Measurements from ENCODE around the gene UBA3. TPM values are rescaled to one million over a fixed set of nuclear protein-coding genes. Genes with fewer than 3 reads are reported as not detected.

The UBA3 gene
- total and polyA plus RNA-seq, 8 donors = 61.3 to 99.0 (median 85.3) TPM

DNA sequence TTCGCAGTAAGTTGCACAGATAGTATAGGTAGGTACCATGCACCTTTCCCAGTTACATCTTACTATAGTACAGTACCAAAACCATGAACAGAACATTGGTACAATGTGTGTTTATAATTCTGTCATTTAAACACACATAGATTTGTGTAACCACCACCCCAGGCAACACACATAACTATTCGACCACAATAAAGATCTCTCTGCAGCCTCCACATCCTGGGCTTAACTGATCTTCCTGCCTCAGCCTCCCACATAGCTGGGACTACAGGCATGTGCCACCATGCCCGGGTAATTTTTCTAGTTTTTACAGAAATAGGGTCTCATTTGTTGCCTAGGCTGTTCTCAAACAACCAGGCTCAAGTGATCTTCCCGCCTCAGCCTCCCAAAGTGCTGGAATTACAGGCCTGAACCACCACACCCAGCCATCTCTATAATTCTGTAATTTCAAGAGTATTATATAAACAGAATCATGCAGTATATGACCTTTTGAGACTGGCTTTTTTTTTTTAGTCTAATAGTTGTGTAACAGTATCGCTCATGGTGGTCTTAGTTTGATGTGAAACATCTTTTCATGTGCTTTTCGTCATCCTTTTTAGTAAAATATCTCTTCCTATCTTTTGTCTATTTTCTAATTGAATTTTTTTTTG lies 14.7 kb downstream of the UBA3 start:
- no peaks in the 10 kb centered on the region for H3K9me3 ChIP-seq
- no peak overlapping the region for H3K27ac ChIP-seq
- H3K4me3 ChIP-seq = no peak overlapping the region
- no peaks in the 10 kb centered on the region for H3K27me3 ChIP-seq
- ATAC-seq = no peak
- DNase-seq = no peak
- H3K4me1 ChIP-seq = no peaks in the 10 kb centered on the region
- intact Hi-C loops (cut with DNase I) = no loop called here
- peaks cover 0 to 36% of the 10 kb centered on the region in 2 donors for H3K36me3 ChIP-seq
- TF ChIP-seq CTCF (IDR thresholded peaks at IDR 0.05) = no peak

- no peak overlapping the region for H3K27ac ChIP-seq
- H3K27me3 ChIP-seq = no peaks in the 10 kb centered on the region
- no peaks in the 10 kb centered on the region for H3K4me1 ChIP-seq
- DNase-seq (no peak), ATAC-seq (no peak)
- TF ChIP-seq CTCF (IDR thresholded peaks at IDR 0.05) = no peak
- H3K9me3 ChIP-seq = no peaks in the 10 kb centered on the region
- H3K36me3 ChIP-seq = peaks cover 0 to 46% of the 10 kb centered on the region in 2 donors
- intact Hi-C loops (cut with DNase I) = no loop called here
- H3K4me3 ChIP-seq = no peak overlapping the region
These were observed 16.5 kb downstream of the UBA3 start for GRCh38 chr3:69063636-69064035.

DNA sequence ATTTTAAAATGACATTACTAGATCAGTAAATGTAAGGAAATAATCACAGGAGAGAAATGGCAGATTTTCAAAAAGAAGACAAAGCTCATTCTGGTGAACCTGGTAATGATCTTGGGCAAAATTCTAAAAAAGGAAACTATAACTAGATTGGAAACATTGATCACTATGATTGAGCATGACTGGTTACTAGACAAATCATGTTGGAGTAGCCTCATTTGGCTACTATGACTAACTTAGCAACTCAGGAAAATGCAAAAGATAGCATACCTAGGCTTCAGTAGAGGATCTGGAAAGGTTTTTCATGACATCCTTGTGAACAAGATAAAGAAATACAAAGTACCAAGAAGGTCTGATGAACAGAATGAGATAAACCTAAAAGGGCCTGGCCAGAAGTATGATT lies 20.5 kb downstream of the UBA3 start:
- ATAC-seq = no peak
- no peak for TF ChIP-seq CTCF (IDR thresholded peaks at IDR 0.05)

GRCh38 chr3:69058947-69059224 lies 21.3 kb downstream of the UBA3 start:
- Histone ChIP-seq H3K27me3 (no peaks in the 10 kb centered on the region), H3K4me3 (no peak overlapping the region), H3K9me3 (no peaks in the 10 kb centered on the region), H3K4me1 (no peaks in the 10 kb centered on the region), H3K27ac (peak overlapping the region in 1 of 2 donors; percentile 50), H3K36me3 (peaks cover 0 to 77% of the 10 kb centered on the region in 2 donors)
- no peak for DNase-seq
- intact Hi-C loops (cut with DNase I) = no loop called here
- no peak for TF ChIP-seq CTCF (IDR thresholded peaks at IDR 0.05)
- ATAC-seq = no peak

More for the DNA sequence above, 20.5 kb downstream of the UBA3 start:
- intact Hi-C loops (cut with DNase I) = no loop called here
- Histone ChIP-seq H3K27ac (no peak overlapping the region), H3K4me1 (no peaks in the 10 kb centered on the region), H3K9me3 (no peaks in the 10 kb centered on the region), H3K4me3 (no peak overlapping the region), H3K27me3 (no peaks in the 10 kb centered on the region), H3K36me3 (peaks cover 0 to 69% of the 10 kb centered on the region in 2 donors)
- DNase-seq = no peak

- peaks cover 0 to 81% of the 10 kb centered on the region in 2 donors for H3K36me3 ChIP-seq
- no peaks in the 10 kb centered on the region for H3K4me1 ChIP-seq
- intact Hi-C loops (cut with DNase I) = no loop called here
- H3K27ac ChIP-seq = peak overlapping the region in 1 of 2 donors; percentile 50
- H3K4me3 ChIP-seq = no peak overlapping the region
- no peaks in the 10 kb centered on the region for H3K27me3 ChIP-seq
- no peak for DNase-seq
- no peak for TF ChIP-seq CTCF (IDR thresholded peaks at IDR 0.05)
- ATAC-seq = peak; percentile 36
- H3K9me3 ChIP-seq = no peaks in the 10 kb centered on the region
These were observed 21.8 kb downstream of the UBA3 start for GRCh38 chr3:69058180-69058946.

Data from left lung (tissue), 10 donors.